ENCODE data around the gene UBL4B.

DNA sequence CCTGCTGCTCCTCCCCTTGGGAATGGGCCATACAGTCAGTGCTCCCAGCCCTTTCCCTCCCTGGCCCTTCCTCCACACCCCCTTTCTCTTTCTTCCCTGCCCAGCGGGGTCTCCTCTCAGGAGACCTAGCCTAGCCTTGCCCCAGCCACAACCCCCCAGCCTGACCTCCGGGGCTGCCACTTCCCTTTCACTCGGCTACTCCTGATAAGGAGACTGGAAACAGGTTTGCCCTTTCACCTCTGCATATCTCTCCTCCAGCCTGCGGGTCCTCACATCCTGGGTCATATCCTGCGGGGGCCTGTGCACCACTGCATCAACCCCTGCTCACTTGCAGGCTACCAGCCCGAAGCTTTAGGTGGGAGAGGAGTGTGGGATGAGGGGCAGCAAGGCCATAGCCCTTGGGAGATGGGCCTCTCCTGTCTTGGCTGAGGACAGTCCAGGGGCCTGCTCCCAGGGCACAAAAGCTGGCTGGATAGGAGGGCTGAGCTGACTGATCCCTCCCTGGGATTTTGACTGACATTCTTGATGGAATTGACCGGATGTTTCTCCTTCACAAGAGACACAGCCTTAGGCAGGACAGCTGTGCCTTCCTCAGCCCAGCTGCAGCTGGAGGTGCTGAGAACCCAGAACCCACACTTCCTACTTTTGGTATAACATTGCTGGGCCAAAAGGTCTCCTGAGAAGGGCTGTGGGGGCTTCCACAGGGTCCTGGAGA, 22.5 kb upstream of the UBL4B start:
- TF ChIP-seq POLR2AphosphoS5 (IDR thresholded peaks at IDR 0.05) (no peak), POLR2A (IDR thresholded peaks at IDR 0.05) (no peak), EP300 (IDR thresholded peaks at IDR 0.05; ENCODE audit: low read depth) (no peak)
- TF ChIP-seq, protein P1, sequence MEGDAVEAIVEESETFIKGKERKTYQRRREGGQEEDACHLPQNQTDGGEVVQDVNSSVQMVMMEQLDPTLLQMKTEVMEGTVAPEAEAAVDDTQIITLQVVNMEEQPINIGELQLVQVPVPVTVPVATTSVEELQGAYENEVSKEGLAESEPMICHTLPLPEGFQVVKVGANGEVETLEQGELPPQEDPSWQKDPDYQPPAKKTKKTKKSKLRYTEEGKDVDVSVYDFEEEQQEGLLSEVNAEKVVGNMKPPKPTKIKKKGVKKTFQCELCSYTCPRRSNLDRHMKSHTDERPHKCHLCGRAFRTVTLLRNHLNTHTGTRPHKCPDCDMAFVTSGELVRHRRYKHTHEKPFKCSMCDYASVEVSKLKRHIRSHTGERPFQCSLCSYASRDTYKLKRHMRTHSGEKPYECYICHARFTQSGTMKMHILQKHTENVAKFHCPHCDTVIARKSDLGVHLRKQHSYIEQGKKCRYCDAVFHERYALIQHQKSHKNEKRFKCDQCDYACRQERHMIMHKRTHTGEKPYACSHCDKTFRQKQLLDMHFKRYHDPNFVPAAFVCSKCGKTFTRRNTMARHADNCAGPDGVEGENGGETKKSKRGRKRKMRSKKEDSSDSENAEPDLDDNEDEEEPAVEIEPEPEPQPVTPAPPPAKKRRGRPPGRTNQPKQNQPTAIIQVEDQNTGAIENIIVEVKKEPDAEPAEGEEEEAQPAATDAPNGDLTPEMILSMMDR (IDR thresholded peaks at IDR 0.05) = no peak
